ENCODE measurements around the gene HS3ST6. TPM values are rescaled to one million over a fixed set of nuclear protein-coding genes. Genes with fewer than 3 reads are reported as not detected.

HS3ST6 gene
- total RNA-seq, 3 donors from 2014 or later (not counting 1 experiment from before 2014, with no cell fraction given), result not detected

DNA sequence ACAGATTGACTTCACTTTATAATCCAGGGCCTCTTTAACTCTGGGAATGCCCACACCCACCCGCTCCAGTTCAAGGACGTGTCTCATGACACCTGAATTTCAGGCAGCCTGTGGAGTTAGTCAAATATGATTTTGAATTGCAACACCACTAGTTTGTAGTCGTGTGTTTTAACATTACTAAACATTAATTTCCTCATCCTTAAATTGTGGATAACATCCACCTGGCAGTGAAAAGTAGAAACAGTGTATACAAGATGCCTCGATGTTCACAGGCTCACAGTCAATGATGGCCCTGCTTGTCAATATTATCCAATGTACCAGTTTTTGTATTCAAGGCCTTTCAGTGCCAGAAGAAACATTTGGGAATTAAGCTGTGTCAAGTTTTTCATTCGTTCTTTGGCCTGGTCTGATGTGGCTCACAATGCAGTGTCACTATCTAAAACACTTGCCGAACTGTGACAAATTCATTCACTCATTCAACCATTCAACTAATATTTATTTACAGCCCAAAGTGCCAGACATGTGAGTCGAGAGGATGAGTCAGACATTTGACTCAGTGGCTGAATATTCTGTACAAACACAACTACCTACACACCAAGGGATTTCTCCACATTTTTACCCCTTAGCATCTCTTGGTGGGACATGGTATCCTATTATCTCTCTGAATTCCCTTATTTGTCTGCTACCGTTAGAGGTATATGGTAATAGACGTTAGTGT, 47.7 kb downstream of the HS3ST6 start:
- Mint-ChIP-seq H3K27me3 (ENCODE audit: low read depth in 2 of 2) (peaks cover 7 to 18% of the 10 kb centered on the region in 2 donors), H3K36me3 (no peaks in the 10 kb centered on the region), H3K9me3 (no peaks in the 10 kb centered on the region), H3K4me3 (no peak overlapping the region), H3K4me1 (peaks cover 5 to 6% of the 10 kb centered on the region in 2 donors), H3K27ac (no peak overlapping the region)
- Histone ChIP-seq H3K4me1 (ENCODE audit: control insufficient read depth, insufficient read depth, low read length) (peaks cover 2% of the 10 kb centered on the region), H3K36me3 (ENCODE audit: control insufficient read depth, insufficient read depth, low read length) (no peaks in the 10 kb centered on the region), H3K4me3 (ENCODE audit: low read length) (no peak overlapping the region), H3K27me3 (ENCODE audit: control insufficient read depth, insufficient read depth, low read length) (peaks cover 6% of the 10 kb centered on the region), H3K9me3 (ENCODE audit: control insufficient read depth, insufficient read depth, low read length) (no peaks in the 10 kb centered on the region), H3K27ac (ENCODE audit: low read length) (no peak overlapping the region)
- intact Hi-C loops (cut with micrococcal nuclease), result no loop called here
- ATAC-seq (no peak), DNase-seq (no peak)
- 76% methylated on average over 8 of the region's 9 CpGs for WGBS (ENCODE audit: insufficient coverage)
- TF ChIP-seq CTCF (IDR thresholded peaks at IDR 0.05), result no peak

DNA sequence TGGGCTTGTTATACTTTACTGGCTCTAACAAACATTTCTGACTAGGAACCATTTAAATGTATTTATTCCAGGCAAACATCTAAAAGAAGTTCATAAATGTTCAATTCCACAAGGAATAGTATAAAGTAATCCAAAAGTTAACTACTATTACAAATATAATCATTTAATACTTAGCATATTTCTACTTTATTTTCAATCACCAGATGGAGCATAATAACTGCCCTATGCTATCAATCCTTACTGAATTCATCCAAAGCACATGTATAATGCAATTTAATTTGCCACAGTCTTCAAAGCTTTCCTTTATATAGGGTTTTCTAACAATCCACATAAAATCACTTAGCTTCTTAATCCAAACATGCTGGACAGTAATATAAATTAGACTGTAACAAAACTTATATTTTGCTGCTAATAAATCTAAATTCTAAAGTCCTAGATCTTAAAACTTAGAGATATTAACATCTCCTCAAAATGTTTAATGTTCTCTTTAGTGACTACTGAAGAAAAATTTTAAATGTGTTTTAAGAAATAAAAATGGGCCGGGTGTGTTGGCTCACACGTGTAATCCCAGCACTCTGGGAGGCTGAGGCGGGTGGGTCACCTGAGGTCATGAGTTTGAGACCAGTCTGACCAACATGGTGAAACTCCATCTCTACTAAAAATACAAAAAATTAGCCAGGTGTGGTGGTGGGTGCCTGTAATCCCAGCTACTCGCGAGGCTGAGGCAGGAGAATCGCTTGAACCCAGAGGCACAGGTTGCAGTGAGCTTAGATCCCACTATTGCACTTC, 52.1 kb downstream of the HS3ST6 start:
- no peak for TF ChIP-seq CTCF (IDR thresholded peaks at IDR 0.05)
- H3K36me3 Mint-ChIP-seq, result no peaks in the 10 kb centered on the region
- ATAC-seq, result no peak
- Histone ChIP-seq H3K27ac (ENCODE audit: low read length) (no peak overlapping the region), H3K4me1 (ENCODE audit: control insufficient read depth, insufficient read depth, low read length) (no peaks in the 10 kb centered on the region), H3K4me3 (ENCODE audit: low read length) (no peak overlapping the region), H3K36me3 (ENCODE audit: control insufficient read depth, insufficient read depth, low read length) (no peaks in the 10 kb centered on the region), H3K9me3 (ENCODE audit: control insufficient read depth, insufficient read depth, low read length) (no peaks in the 10 kb centered on the region), H3K27me3 (ENCODE audit: control insufficient read depth, insufficient read depth, low read length) (no peaks in the 10 kb centered on the region)
- DNase-seq, result no peak
- peaks cover 3 to 15% of the 10 kb centered on the region in 2 donors for H3K27me3 Mint-ChIP-seq (ENCODE audit: low read depth in 2 of 2)
- H3K27ac Mint-ChIP-seq, result no peak overlapping the region
- 77% methylated on average over 6 of the region's 6 CpGs for WGBS (ENCODE audit: insufficient coverage)
- no peaks in the 10 kb centered on the region for H3K4me1 Mint-ChIP-seq
- intact Hi-C loops (cut with micrococcal nuclease), result loop anchor here (2.0 kb wide), 1 partner anchor 63 kb away; no protein-coding TSS in a partner anchor
- no peak overlapping the region for H3K4me3 Mint-ChIP-seq
- H3K9me3 Mint-ChIP-seq, result no peaks in the 10 kb centered on the region

DNA sequence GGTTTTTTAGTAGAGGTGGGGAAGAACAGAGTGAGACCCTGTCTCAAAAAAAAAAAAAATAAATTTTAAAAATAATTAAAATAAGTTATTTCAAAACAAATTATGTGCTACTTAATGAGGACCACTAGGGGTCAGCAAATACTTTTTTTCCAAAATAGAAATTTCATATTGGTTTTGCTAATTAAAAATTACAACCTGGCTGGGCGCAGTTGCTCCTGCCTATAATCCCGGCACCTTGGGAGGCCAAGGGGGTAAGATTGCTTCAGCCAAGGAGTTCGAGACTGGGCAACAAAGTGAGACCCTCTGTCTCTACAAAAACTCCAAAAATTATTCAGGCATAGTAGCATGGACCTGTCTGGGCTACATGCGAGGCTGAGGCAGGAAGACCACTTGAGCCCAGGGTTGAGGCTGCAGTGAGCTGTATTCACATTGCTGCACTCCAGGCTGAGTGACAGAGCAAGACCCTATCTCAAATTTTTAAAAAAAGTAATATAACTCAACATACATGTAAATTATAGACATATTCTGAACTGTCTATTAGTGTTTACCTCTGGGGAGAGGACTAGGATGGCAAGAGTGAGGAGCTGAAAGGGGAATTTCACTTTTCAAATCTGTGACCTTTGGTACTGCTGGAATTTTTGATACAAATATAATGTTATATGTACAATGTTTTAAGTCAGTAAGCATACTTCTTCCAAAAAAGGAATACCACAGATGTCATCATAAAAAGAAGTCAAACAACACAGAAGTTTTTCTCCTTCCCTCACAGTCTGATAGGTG, 54.3 kb downstream of the HS3ST6 start:
- Histone ChIP-seq H3K27me3 (ENCODE audit: control insufficient read depth, insufficient read depth, low read length) (peaks cover 5% of the 10 kb centered on the region), H3K36me3 (ENCODE audit: control insufficient read depth, insufficient read depth, low read length) (no peaks in the 10 kb centered on the region), H3K4me3 (ENCODE audit: low read length) (no peak overlapping the region), H3K27ac (ENCODE audit: low read length) (no peak overlapping the region), H3K9me3 (ENCODE audit: control insufficient read depth, insufficient read depth, low read length) (no peaks in the 10 kb centered on the region), H3K4me1 (ENCODE audit: control insufficient read depth, insufficient read depth, low read length) (no peaks in the 10 kb centered on the region)
- DNase-seq, result peak in 1 of 2 donors; percentile 70
- peak; percentile 66 for TF ChIP-seq CTCF (IDR thresholded peaks at IDR 0.05)
- intact Hi-C loops (cut with micrococcal nuclease), result loop anchor here (2.0 kb wide), 1 partner anchor 65 kb away; no protein-coding TSS in a partner anchor
- 13% methylated on average over 4 of the region's 4 CpGs for WGBS (ENCODE audit: insufficient coverage)
- no peaks in the 10 kb centered on the region for H3K9me3 Mint-ChIP-seq
- peaks cover 23 to 26% of the 10 kb centered on the region in 2 donors for H3K27me3 Mint-ChIP-seq (ENCODE audit: low read depth in 2 of 2)
- H3K27ac Mint-ChIP-seq, result no peak overlapping the region
- no peaks in the 10 kb centered on the region for H3K4me1 Mint-ChIP-seq
- no peak for ATAC-seq
- H3K36me3 Mint-ChIP-seq, result no peaks in the 10 kb centered on the region
- H3K4me3 Mint-ChIP-seq, result no peak overlapping the region

All from natural killer cell (primary cell).